Liver (tissue), 9 donors: ENCODE results near the gene GALNT16. TPM values are rescaled to one million over a fixed set of nuclear protein-coding genes. Genes with fewer than 3 reads are reported as not detected.

Experiments
- DNase-seq: peaks from one replicate; pipeline ENCODE4 v3.0.0-alpha.2; 2017; ENCODE audit warnings: low spot score
- H3K27ac ChIP-seq, 2 donors: one replicate each; pipeline ENCODE4 v1.7.0; 2013; ENCODE audit warnings: inconsistent platforms in 2 of 2, low read length in 2 of 2, control low read depth in 1 of 2, low read depth in 1 of 2, mild to moderate bottlenecking in 1 of 2
- H3K27me3 ChIP-seq, 4 donors: one replicate each; pipeline versions ENCODE4 v1.6.1 to v1.7.0; 2013; ENCODE audit warnings: low read length in 3 of 4, inconsistent platforms in 1 of 4, mild to moderate bottlenecking in 1 of 4, moderate library complexity in 1 of 4; ENCODE audit not compliant: control insufficient read depth in 4 of 4, insufficient read depth in 4 of 4
- H3K36me3 ChIP-seq, 4 donors: one replicate each; pipeline versions ENCODE4 v1.6.1 to v1.7.0; 2013; ENCODE audit warnings: low read length in 3 of 4, mild to moderate bottlenecking in 3 of 4, low read depth in 1 of 4, moderate library complexity in 1 of 4; ENCODE audit not compliant: control insufficient read depth in 4 of 4, insufficient read depth in 3 of 4
- H3K4me1 ChIP-seq, 4 donors: one replicate each; pipeline versions ENCODE4 v1.6.1 to v1.7.0; 2013; ENCODE audit warnings: low read length in 3 of 4, mild to moderate bottlenecking in 3 of 4, moderate library complexity in 1 of 4; ENCODE audit not compliant: control insufficient read depth in 4 of 4, insufficient read depth in 4 of 4
- H3K4me3 ChIP-seq, 3 donors: one replicate each; pipeline versions ENCODE4 v1.6.1 to v1.7.0; 2013; ENCODE audit warnings: low read length in 3 of 3, control low read depth in 1 of 3, low read depth in 1 of 3, mild to moderate bottlenecking in 1 of 3
- H3K9ac ChIP-seq, 2 donors: one replicate each; pipeline ENCODE4 v1.7.0; 2013; ENCODE audit warnings: low read length in 2 of 2, mild to moderate bottlenecking in 2 of 2, moderate library complexity in 2 of 2, control low read depth in 1 of 2, low read depth in 1 of 2
- H3K9me3 ChIP-seq, 4 donors: one replicate each; pipeline versions ENCODE4 v1.6.1 to v1.7.0; 2013; ENCODE audit warnings: low read length in 3 of 4; ENCODE audit not compliant: control insufficient read depth in 4 of 4
- ATF3 ChIP-seq: IDR thresholded peaks from 2 replicates; pipeline ENCODE4 v1.6.1; 2016; ENCODE audit warnings: antibody characterized with exemption
- CTCF ChIP-seq: fragments of 150-350 bp; IDR thresholded peaks from 2 replicates; pipeline ENCODE4 v1.5.1; 2017; ENCODE audit warnings: improper control_type of control experiment, low read depth, low read length; ENCODE audit not compliant: missing input control
- EGR1 ChIP-seq, 2 donors: IDR thresholded peaks; 2 replicates each; pipeline ENCODE4 v1.6.1; 2016 to 2018; ENCODE audit warnings: antibody characterized with exemption in 2 of 2, low read depth in 2 of 2
- FOXA1 ChIP-seq: IDR thresholded peaks from 2 replicates; pipeline ENCODE4 v1.6.1; 2016; ENCODE audit warnings: antibody characterized with exemption
- FOXA2 ChIP-seq: IDR thresholded peaks from 2 replicates; pipeline ENCODE4 v1.6.1; 2016; ENCODE audit warnings: antibody characterized with exemption
- GABPA ChIP-seq, 2 donors: IDR thresholded peaks in 1 of 2; conservative IDR thresholded peaks in 1 of 2; 2 replicates each; pipeline ENCODE4 v1.6.1; 2016; ENCODE audit warnings: antibody characterized with exemption in 2 of 2, mild to moderate bottlenecking in 1 of 2, moderate library complexity in 1 of 2
- HNF4A ChIP-seq, 2 donors: conservative IDR thresholded peaks; 2 replicates each; pipeline ENCODE4 v1.6.1; 2016; ENCODE audit warnings: antibody characterized with exemption in 2 of 2, mild to moderate bottlenecking in 2 of 2
- HNF4G ChIP-seq: IDR thresholded peaks from 2 replicates; pipeline ENCODE4 v1.6.1; 2016; ENCODE audit warnings: antibody characterized with exemption
- JUND ChIP-seq, 2 donors: IDR thresholded peaks; 2 replicates each; pipeline ENCODE4 v1.6.1; 2016; ENCODE audit warnings: antibody characterized with exemption in 2 of 2
- MAX ChIP-seq: IDR thresholded peaks from 2 replicates; pipeline ENCODE4 v1.6.1; 2016; ENCODE audit warnings: antibody characterized with exemption
- NR2F2 ChIP-seq: IDR thresholded peaks from 2 replicates; pipeline ENCODE4 v1.6.1; 2016; ENCODE audit warnings: antibody characterized with exemption
- RAD21 ChIP-seq, 2 donors: IDR thresholded peaks; 2 replicates each; pipeline ENCODE4 v1.6.1; 2016; ENCODE audit warnings: antibody characterized with exemption in 2 of 2, mild to moderate bottlenecking in 2 of 2
- REST ChIP-seq: IDR thresholded peaks from 2 replicates; pipeline ENCODE4 v1.6.1; 2016; ENCODE audit warnings: antibody characterized with exemption, mild to moderate bottlenecking
- RXRA ChIP-seq, 2 donors: IDR thresholded peaks; 2 replicates each; pipeline ENCODE4 v1.6.1; 2017 to 2018; ENCODE audit warnings: antibody characterized with exemption in 2 of 2, mild to moderate bottlenecking in 1 of 2
- SP1 ChIP-seq: IDR thresholded peaks from 2 replicates; pipeline ENCODE4 v1.6.1; 2018; ENCODE audit warnings: antibody characterized with exemption, mild to moderate bottlenecking
- TAF1 ChIP-seq: conservative IDR thresholded peaks from 2 replicates; pipeline ENCODE4 v1.6.1; 2016; ENCODE audit warnings: antibody characterized with exemption, mild to moderate bottlenecking
- YY1 ChIP-seq: IDR thresholded peaks from 2 replicates; pipeline ENCODE4 v1.6.1; 2016; ENCODE audit warnings: antibody characterized with exemption, mild to moderate bottlenecking
- ZBTB33 ChIP-seq: IDR thresholded peaks from 2 replicates; pipeline ENCODE4 v1.6.1; 2016; ENCODE audit warnings: antibody characterized with exemption
- WGBS: extraction: QIAGEN DNeasy Blood & Tissue Kit; methylation state at CpG from one replicate; pipeline ENCODE4 v1.1.7; 2013; 5-methylcytosine and 5-hydroxymethylcytosine counted together
- polyA plus RNA-seq, 2 donors: library from polyadenylated mRNA; stranded (reverse) in 1 of 2; unstranded in 1 of 2; fragments of 200-250 nt in 1 of 2; fragments of >200 nt in 1 of 2; fragmentation: Nextera tagmentation in 1 of 2; extraction: Ambion mirVana in 1 of 2; gene quantifications; one replicate each; pipeline versions ENCODE4 v1.2.1 to v1.2.3, GENCODE V29; 2013 to 2015
- total RNA-seq, 2 donors: library from RNA; depleted of rRNA; stranded (reverse); fragments of >200 nt; gene quantifications; one replicate each; pipeline ENCODE4 v1.2.3, GENCODE V29; 2014
- donor health status: healthy.
- donor health status: healthy.
- donor health status: healthy.
- donor health status: healthy.
- donor health status: healthy.

GALNT16 gene
- total and polyA plus RNA-seq, 4 donors = 0.25 to 1.2 (median 0.71) TPM

GRCh38 chr14:69288956-69289705 is 29.2 kb downstream of the GALNT16 start:
- 94% methylated on average over 9 of the region's 9 CpGs for WGBS
- H3K9me3 ChIP-seq = no peaks in the 10 kb centered on the region
- TF ChIP-seq HNF4A (conservative IDR thresholded peaks at IDR 0.05) = no peak
- no peak for TF ChIP-seq NR2F2
- no peak for TF ChIP-seq SP1
- no peak for TF ChIP-seq HNF4G
- no peak for TF ChIP-seq JUND (IDR thresholded peaks at IDR 0.05)
- no peak for TF ChIP-seq RXRA (IDR thresholded peaks at IDR 0.05)
- TF ChIP-seq TAF1 = no peak
- no peak for TF ChIP-seq FOXA2
- TF ChIP-seq ATF3 = no peak
- TF ChIP-seq REST = no peak
- no peak for TF ChIP-seq MAX
- no peak for TF ChIP-seq EGR1 (IDR thresholded peaks at IDR 0.05; ENCODE audit: low read depth in 2 of 2)
- no peak for TF ChIP-seq CTCF
- no peak for TF ChIP-seq RAD21 (IDR thresholded peaks at IDR 0.05)
- no peak for TF ChIP-seq ZBTB33
- TF ChIP-seq YY1 = no peak
- no peak for TF ChIP-seq GABPA (IDR thresholded peaks at IDR 0.05 in 1 of 2, conservative IDR thresholded peaks at IDR 0.05 in 1 of 2)
- no peak for TF ChIP-seq FOXA1
- DNase-seq = no peak
- no peak overlapping the region for H3K4me3 ChIP-seq
- H3K9ac ChIP-seq = no peak overlapping the region
- peaks cover 0 to 13% (median 2%) of the 10 kb centered on the region in 4 donors for H3K4me1 ChIP-seq
- H3K27ac ChIP-seq = no peak overlapping the region
- no peaks in the 10 kb centered on the region for H3K27me3 ChIP-seq
- H3K36me3 ChIP-seq = no peaks in the 10 kb centered on the region
